Osteoblast (primary cell): ENCODE results near the gene NELL1. TPM values are rescaled to one million over a fixed set of nuclear protein-coding genes. Genes with fewer than 3 reads are reported as not detected.

Source experiments
- DNase-seq: peaks from one replicate; pipeline ENCODE4 v3.0.0; 2011; ENCODE audit warnings: low spot score, mixed read lengths; ENCODE audit not compliant: insufficient read length; ENCODE audit errors: missing footprints
- H2AFZ ChIP-seq: 2 replicates; pipeline ENCODE4 v1.6.0; 2011; ENCODE audit warnings: mild to moderate bottlenecking, low read length
- H3K27ac ChIP-seq: 2 replicates; pipeline ENCODE4 v1.5.1; 2011; ENCODE audit warnings: mild to moderate bottlenecking, low read depth, low read length, moderate library complexity
- H3K27me3 ChIP-seq: 2 replicates; pipeline ENCODE4 v1.6.0; 2012; ENCODE audit warnings: mild to moderate bottlenecking, control low read depth, inconsistent platforms, low read length, moderate library complexity; ENCODE audit not compliant: insufficient read depth
- H3K36me3 ChIP-seq: 2 replicates; pipeline ENCODE4 v1.5.1; 2011; ENCODE audit warnings: mild to moderate bottlenecking, low read length, control low read depth, moderate library complexity; ENCODE audit not compliant: insufficient read depth
- H3K4me1 ChIP-seq: 2 replicates; pipeline ENCODE4 v1.5.1; 2011; ENCODE audit warnings: mild to moderate bottlenecking, low read length, control low read depth, moderate library complexity; ENCODE audit not compliant: insufficient read depth
- H3K4me2 ChIP-seq: 2 replicates; pipeline ENCODE4 v1.6.0; 2011; ENCODE audit warnings: mild to moderate bottlenecking, low read length; ENCODE audit not compliant: insufficient read depth
- H3K4me3 ChIP-seq: fragments of 200-600 bp; sonication (generic); 3 replicates; pipeline ENCODE4 v1.5.1; 2012; ENCODE audit warnings: mild to moderate bottlenecking, low read length, inconsistent platforms; ENCODE audit not compliant: insufficient read depth
- H3K79me2 ChIP-seq: 2 replicates; pipeline ENCODE4 v1.6.0; 2012; ENCODE audit warnings: mild to moderate bottlenecking, low read length, control low read depth, inconsistent platforms; ENCODE audit not compliant: insufficient read depth
- H3K9me3 ChIP-seq: 2 replicates; pipeline ENCODE4 v1.5.1; 2011; ENCODE audit warnings: low read depth, low read length, control low read depth
- H4K20me1 ChIP-seq: 2 replicates; pipeline ENCODE4 v1.6.0; 2012; ENCODE audit warnings: mild to moderate bottlenecking, low read length, control low read depth; ENCODE audit not compliant: insufficient read depth
- total RNA-seq: library from RNA; depleted of rRNA; stranded (reverse); fragments of >200 nt; gene quantifications from 2 replicates; pipeline ENCODE4 v1.2.3, GENCODE V29; 2012
- TF ChIP-seq, protein P1 (sequence below): IDR thresholded peaks from 2 replicates; pipeline ENCODE4 v1.5.1; 2011; ENCODE audit warnings: mild to moderate bottlenecking, low read depth, low read length, moderate library complexity; ENCODE audit errors: extremely low read depth

Gene NELL1
- total RNA-seq, 1 donor: not detected

DNA sequence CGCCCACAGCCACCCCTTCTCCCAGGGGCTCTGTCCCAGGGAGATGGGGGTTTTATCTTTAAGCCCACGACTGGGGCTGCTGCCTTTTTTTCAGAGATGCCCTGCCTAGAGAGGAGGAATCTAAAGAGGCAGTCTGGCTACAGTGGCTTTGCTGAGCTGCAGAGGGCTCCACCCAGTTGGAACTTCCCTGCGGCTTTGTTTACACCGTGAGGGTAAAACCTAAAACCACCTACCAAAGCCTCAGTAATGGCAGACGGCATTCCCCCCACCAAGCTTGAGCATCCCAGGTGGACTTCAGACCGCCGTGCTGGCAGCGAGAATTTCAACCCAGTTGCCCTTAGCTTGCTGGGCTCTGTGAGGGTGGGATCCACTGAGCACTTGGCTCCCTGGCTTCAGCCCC lies 535.8 kb downstream of the NELL1 start:
- H3K36me3 ChIP-seq: no peaks in the 10 kb centered on the region
- H3K4me1 ChIP-seq: no peaks in the 10 kb centered on the region
- no peaks in the 10 kb centered on the region for H3K9me3 ChIP-seq
- TF ChIP-seq, protein P1, sequence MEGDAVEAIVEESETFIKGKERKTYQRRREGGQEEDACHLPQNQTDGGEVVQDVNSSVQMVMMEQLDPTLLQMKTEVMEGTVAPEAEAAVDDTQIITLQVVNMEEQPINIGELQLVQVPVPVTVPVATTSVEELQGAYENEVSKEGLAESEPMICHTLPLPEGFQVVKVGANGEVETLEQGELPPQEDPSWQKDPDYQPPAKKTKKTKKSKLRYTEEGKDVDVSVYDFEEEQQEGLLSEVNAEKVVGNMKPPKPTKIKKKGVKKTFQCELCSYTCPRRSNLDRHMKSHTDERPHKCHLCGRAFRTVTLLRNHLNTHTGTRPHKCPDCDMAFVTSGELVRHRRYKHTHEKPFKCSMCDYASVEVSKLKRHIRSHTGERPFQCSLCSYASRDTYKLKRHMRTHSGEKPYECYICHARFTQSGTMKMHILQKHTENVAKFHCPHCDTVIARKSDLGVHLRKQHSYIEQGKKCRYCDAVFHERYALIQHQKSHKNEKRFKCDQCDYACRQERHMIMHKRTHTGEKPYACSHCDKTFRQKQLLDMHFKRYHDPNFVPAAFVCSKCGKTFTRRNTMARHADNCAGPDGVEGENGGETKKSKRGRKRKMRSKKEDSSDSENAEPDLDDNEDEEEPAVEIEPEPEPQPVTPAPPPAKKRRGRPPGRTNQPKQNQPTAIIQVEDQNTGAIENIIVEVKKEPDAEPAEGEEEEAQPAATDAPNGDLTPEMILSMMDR: no peak
- no peak for DNase-seq
- H3K79me2 ChIP-seq: no peaks in the 10 kb centered on the region
- H3K4me3 ChIP-seq: no peak overlapping the region
- H2AFZ ChIP-seq: no peak overlapping the region
- H3K27me3 ChIP-seq: no peaks in the 10 kb centered on the region
- no peaks in the 10 kb centered on the region for H4K20me1 ChIP-seq
- H3K4me2 ChIP-seq: no peak overlapping the region
- no peak overlapping the region for H3K27ac ChIP-seq

DNA sequence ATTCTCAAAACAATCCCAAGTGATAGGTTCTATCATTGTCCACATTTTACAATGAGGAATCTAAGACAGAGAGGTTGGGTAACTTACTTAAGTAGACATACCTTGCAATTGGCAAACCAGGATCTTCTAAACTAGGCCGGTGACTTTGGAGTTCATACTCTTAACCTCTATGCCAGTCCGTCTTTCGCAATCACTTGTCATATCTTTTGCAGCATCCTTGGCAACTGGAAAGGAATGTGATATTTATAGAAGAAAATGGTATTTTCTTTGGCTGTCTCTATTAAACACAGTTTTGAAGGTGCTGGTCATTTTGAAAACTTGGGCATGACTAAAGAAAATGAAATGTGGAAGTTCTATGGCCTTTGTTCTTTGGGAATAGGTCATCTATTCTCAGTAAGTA lies 556.5 kb downstream of the NELL1 start:
- no peak overlapping the region for H3K4me2 ChIP-seq

DNA sequence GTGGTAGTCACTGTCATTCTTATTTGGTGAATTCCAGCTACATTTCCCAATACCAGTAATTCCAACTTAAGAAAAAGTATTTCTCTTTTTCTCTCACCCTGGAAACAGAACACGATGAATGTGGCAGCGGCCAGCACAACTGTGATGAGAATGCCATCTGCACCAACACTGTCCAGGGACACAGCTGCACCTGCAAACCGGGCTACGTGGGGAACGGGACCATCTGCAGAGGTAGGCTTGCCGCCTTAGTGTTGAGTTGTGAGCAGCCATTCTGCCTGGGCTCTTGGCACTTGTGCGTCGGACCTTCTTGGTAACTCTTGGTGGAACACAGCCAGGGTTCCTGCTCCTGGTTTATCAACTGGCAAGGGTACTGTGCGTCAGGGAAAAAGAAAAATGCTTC lies 559.8 kb downstream of the NELL1 start:
- H3K4me1 ChIP-seq: no peaks in the 10 kb centered on the region
- TF ChIP-seq, protein P1: no peak
- H3K4me3 ChIP-seq: no peak overlapping the region
- H2AFZ ChIP-seq: no peak overlapping the region
- no peaks in the 10 kb centered on the region for H3K36me3 ChIP-seq
- no peak overlapping the region for H3K4me2 ChIP-seq
- no peaks in the 10 kb centered on the region for H3K27me3 ChIP-seq
- no peaks in the 10 kb centered on the region for H3K79me2 ChIP-seq
- H3K27ac ChIP-seq: no peak overlapping the region
- H3K9me3 ChIP-seq: peaks cover 3% of the 10 kb centered on the region
- DNase-seq: no peak
- H4K20me1 ChIP-seq: no peaks in the 10 kb centered on the region

More for the DNA sequence above, 556.5 kb downstream of the NELL1 start:
- DNase-seq: no peak
- Histone ChIP-seq H4K20me1 (no peaks in the 10 kb centered on the region), H3K9me3 (peaks cover 3% of the 10 kb centered on the region), H3K4me3 (no peak overlapping the region), H2AFZ (no peak overlapping the region), H3K27me3 (no peaks in the 10 kb centered on the region), H3K79me2 (no peaks in the 10 kb centered on the region), H3K36me3 (no peaks in the 10 kb centered on the region), H3K4me1 (no peaks in the 10 kb centered on the region), H3K27ac (no peak overlapping the region)
- TF ChIP-seq, protein P1: no peak

DNA sequence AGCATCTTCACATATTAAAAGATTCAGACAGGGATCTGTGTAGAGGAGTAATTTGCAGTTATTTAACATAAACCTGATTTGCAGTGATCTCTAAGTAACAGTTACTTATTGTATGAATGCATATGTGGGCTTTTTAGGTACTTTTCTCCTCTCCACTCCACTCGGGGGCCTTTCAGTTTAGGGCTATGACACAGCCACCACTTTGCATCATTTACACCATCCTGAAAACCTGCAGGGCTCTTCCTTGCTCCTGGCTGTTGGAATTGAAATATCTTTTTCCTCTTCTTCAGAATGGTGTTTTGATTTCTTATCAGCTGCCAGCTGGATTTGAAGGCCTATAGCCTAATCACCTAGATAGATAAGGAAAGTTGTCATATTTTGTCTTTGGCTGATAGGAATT lies 580.8 kb downstream of the NELL1 start:
- no peaks in the 10 kb centered on the region for H3K4me1 ChIP-seq
- H3K36me3 ChIP-seq: no peaks in the 10 kb centered on the region
- no peak for DNase-seq
- H3K4me3 ChIP-seq: no peak overlapping the region
- H3K9me3 ChIP-seq: no peaks in the 10 kb centered on the region
- no peak overlapping the region for H2AFZ ChIP-seq
- H3K27ac ChIP-seq: no peak overlapping the region
- no peaks in the 10 kb centered on the region for H3K79me2 ChIP-seq
- TF ChIP-seq, protein P1: no peak
- no peaks in the 10 kb centered on the region for H3K27me3 ChIP-seq
- no peak overlapping the region for H3K4me2 ChIP-seq
- H4K20me1 ChIP-seq: no peaks in the 10 kb centered on the region
